ENCODE data around the gene FAM120AOS.

GRCh38 chr9:93480728-93481324 lies 27.4 kb upstream of the FAM120AOS start:
- TF ChIP-seq CTCF (IDR thresholded peaks at IDR 0.05), result no peak
- no peak for TF ChIP-seq POLR2A (IDR thresholded peaks at IDR 0.05)

All from breast epithelium (tissue), 3 donors.